BLaER1 (cell line): Measurements from ENCODE around the gene KIF25.
A peak's percentile ranks its signal among the peaks of the same experiment; 100 is the strongest.

ENCODE experiments used
- H3K27ac ChIP-seq: shearing (Covaris generic); formaldehyde crosslinking; 2 replicates; pipeline ENCODE4 v1.8.1; 2022
- H3K27me3 ChIP-seq: shearing (Covaris generic); formaldehyde crosslinking; 2 replicates; pipeline ENCODE4 v1.8.1; 2022
- H3K36me3 ChIP-seq: shearing (Covaris generic); formaldehyde crosslinking; 2 replicates; pipeline ENCODE4 v1.8.1; 2022
- H3K4me1 ChIP-seq: shearing (Covaris generic); formaldehyde crosslinking; 2 replicates; pipeline ENCODE4 v1.8.1; 2022
- H3K4me2 ChIP-seq: shearing (Covaris generic); formaldehyde crosslinking; 2 replicates; pipeline ENCODE4 v1.8.1; 2022
- H3K4me3 ChIP-seq: shearing (Covaris generic); formaldehyde crosslinking; 2 replicates; pipeline ENCODE4 v1.8.1; 2022
- H3K9ac ChIP-seq: shearing (Covaris generic); formaldehyde crosslinking; 2 replicates; pipeline ENCODE4 v1.8.1; 2022
- H3K9me3 ChIP-seq: shearing (Covaris generic); formaldehyde crosslinking; 2 replicates; pipeline ENCODE4 v1.8.1; 2022
- H4K20me1 ChIP-seq: shearing (Covaris generic); formaldehyde crosslinking; 2 replicates; pipeline ENCODE4 v1.8.1; 2022
- Cebpa-rat ChIP-seq: shearing (Covaris generic); IDR thresholded peaks from 2 replicates; pipeline ENCODE4 v1.8.1; 2022

KIF25 gene

GRCh38 chr6:168004023-168004422 lies 6.6 kb downstream of the KIF25 start:
- Histone ChIP-seq H3K9me3 (peaks cover 26% of the 10 kb centered on the region; the same call in 1 of the 2 replicates), H3K27ac (no peak overlapping the region), H3K9ac (no peak overlapping the region), H3K4me3 (no peak overlapping the region), H3K36me3 (no peaks in the 10 kb centered on the region), H4K20me1 (no peaks in the 10 kb centered on the region), H3K27me3 (no peaks in the 10 kb centered on the region), H3K4me2 (peak overlapping the region; percentile 35; the same call in 1 of the 2 replicates), H3K4me1 (peaks cover 17% of the 10 kb centered on the region)
- no peak for TF ChIP-seq Cebpa-rat

GRCh38 chr6:168004945-168005344 lies 7.5 kb downstream of the KIF25 start:
- H3K36me3 ChIP-seq: no peaks in the 10 kb centered on the region
- no peak overlapping the region for H3K4me3 ChIP-seq
- no peak overlapping the region for H3K27ac ChIP-seq
- H4K20me1 ChIP-seq: no peaks in the 10 kb centered on the region
- no peaks in the 10 kb centered on the region for H3K27me3 ChIP-seq
- H3K9me3 ChIP-seq: peaks cover 33% of the 10 kb centered on the region
- peaks cover 17% of the 10 kb centered on the region for H3K4me1 ChIP-seq
- TF ChIP-seq Cebpa-rat: no peak
- no peak overlapping the region for H3K9ac ChIP-seq
- H3K4me2 ChIP-seq: no peak overlapping the region

GRCh38 chr6:168005796-168006195 lies 8.3 kb downstream of the KIF25 start:
- Histone ChIP-seq H3K4me1 (peaks cover 17% of the 10 kb centered on the region), H3K9me3 (peaks cover 41% of the 10 kb centered on the region), H3K27me3 (no peaks in the 10 kb centered on the region), H3K36me3 (no peaks in the 10 kb centered on the region), H3K27ac (no peak overlapping the region), H3K9ac (no peak overlapping the region), H3K4me3 (no peak overlapping the region), H4K20me1 (no peaks in the 10 kb centered on the region), H3K4me2 (no peak overlapping the region)
- TF ChIP-seq Cebpa-rat: no peak

GRCh38 chr6:168007592-168008338 lies 10.3 kb downstream of the KIF25 start:
- H3K4me1 ChIP-seq: peaks cover 17% of the 10 kb centered on the region

GRCh38 chr6:168009331-168009730 lies 11.9 kb downstream of the KIF25 start:
- H4K20me1 ChIP-seq: no peaks in the 10 kb centered on the region
- no peak overlapping the region for H3K4me2 ChIP-seq
- H3K27me3 ChIP-seq: no peaks in the 10 kb centered on the region
- H3K9ac ChIP-seq: no peak overlapping the region
- no peak overlapping the region for H3K27ac ChIP-seq
- no peak overlapping the region for H3K4me3 ChIP-seq
- peaks cover 4% of the 10 kb centered on the region; the same call in 1 of the 2 replicates for H3K36me3 ChIP-seq
- H3K9me3 ChIP-seq: peaks cover 76% of the 10 kb centered on the region
- H3K4me1 ChIP-seq: peaks cover 15% of the 10 kb centered on the region
- TF ChIP-seq Cebpa-rat: no peak

More at GRCh38 chr6:168007592-168008338, 10.3 kb downstream of the KIF25 start:
- Histone ChIP-seq H4K20me1 (no peaks in the 10 kb centered on the region), H3K27me3 (no peaks in the 10 kb centered on the region), H3K27ac (no peak overlapping the region; the same call in 1 of the 2 replicates), H3K9ac (no peak overlapping the region), H3K4me2 (peak overlapping the region; percentile 28), H3K4me3 (no peak overlapping the region), H3K36me3 (peaks cover 4% of the 10 kb centered on the region; the same call in 1 of the 2 replicates), H3K9me3 (peaks cover 61% of the 10 kb centered on the region)
- peak; percentile 69; the same call in 1 of the 2 replicates for TF ChIP-seq Cebpa-rat

- Histone ChIP-seq H3K4me2 (no peak overlapping the region), H3K27ac (no peak overlapping the region), H3K27me3 (no peaks in the 10 kb centered on the region), H3K4me1 (peaks cover 30% of the 10 kb centered on the region), H3K9ac (no peak overlapping the region), H3K4me3 (no peak overlapping the region), H3K9me3 (peaks cover 77% of the 10 kb centered on the region), H4K20me1 (no peaks in the 10 kb centered on the region), H3K36me3 (peaks cover 4% of the 10 kb centered on the region; the same call in 1 of the 2 replicates)
- no peak for TF ChIP-seq Cebpa-rat
These were observed 13.8 kb downstream of the KIF25 start for GRCh38 chr6:168011291-168011690.

GRCh38 chr6:168012431-168013249 lies 15.2 kb downstream of the KIF25 start:
- Histone ChIP-seq H3K9me3 (peaks cover 82% of the 10 kb centered on the region), H3K36me3 (peaks cover 4% of the 10 kb centered on the region; the same call in 1 of the 2 replicates), H3K27ac (no peak overlapping the region), H3K27me3 (no peaks in the 10 kb centered on the region), H3K4me1 (peaks cover 31% of the 10 kb centered on the region), H3K4me2 (no peak overlapping the region), H3K4me3 (no peak overlapping the region), H3K9ac (no peak overlapping the region), H4K20me1 (no peaks in the 10 kb centered on the region)
- no peak for TF ChIP-seq Cebpa-rat

GRCh38 chr6:168013250-168013915 lies 15.9 kb downstream of the KIF25 start:
- Histone ChIP-seq H3K4me3 (no peak overlapping the region), H3K9ac (no peak overlapping the region), H3K27me3 (no peaks in the 10 kb centered on the region), H3K27ac (no peak overlapping the region), H3K9me3 (peaks cover 76% of the 10 kb centered on the region), H3K4me1 (peaks cover 28% of the 10 kb centered on the region), H3K36me3 (peaks cover 4% of the 10 kb centered on the region; the same call in 1 of the 2 replicates), H4K20me1 (no peaks in the 10 kb centered on the region), H3K4me2 (no peak overlapping the region)
- TF ChIP-seq Cebpa-rat: no peak

GRCh38 chr6:168014428-168014827 lies 17.0 kb downstream of the KIF25 start:
- Histone ChIP-seq H3K4me3 (no peak overlapping the region), H3K4me1 (peaks cover 28% of the 10 kb centered on the region), H3K36me3 (peaks cover 4% of the 10 kb centered on the region; the same call in 1 of the 2 replicates), H4K20me1 (no peaks in the 10 kb centered on the region), H3K4me2 (no peak overlapping the region), H3K9me3 (peaks cover 70% of the 10 kb centered on the region), H3K9ac (no peak overlapping the region), H3K27ac (no peak overlapping the region), H3K27me3 (no peaks in the 10 kb centered on the region)
- no peak for TF ChIP-seq Cebpa-rat
